ENCODE measurements around the gene ZNF853.
"Not testable (repeated sequence)": the region's sequence is repeated elsewhere in the genome, so short reads cannot be mapped to it uniquely, and the experiment has no call there.

ZNF853 gene

GRCh38 chr7:6653071-6654003, 37.9 kb downstream of the ZNF853 start:
- no peak for DNase-seq

DNA sequence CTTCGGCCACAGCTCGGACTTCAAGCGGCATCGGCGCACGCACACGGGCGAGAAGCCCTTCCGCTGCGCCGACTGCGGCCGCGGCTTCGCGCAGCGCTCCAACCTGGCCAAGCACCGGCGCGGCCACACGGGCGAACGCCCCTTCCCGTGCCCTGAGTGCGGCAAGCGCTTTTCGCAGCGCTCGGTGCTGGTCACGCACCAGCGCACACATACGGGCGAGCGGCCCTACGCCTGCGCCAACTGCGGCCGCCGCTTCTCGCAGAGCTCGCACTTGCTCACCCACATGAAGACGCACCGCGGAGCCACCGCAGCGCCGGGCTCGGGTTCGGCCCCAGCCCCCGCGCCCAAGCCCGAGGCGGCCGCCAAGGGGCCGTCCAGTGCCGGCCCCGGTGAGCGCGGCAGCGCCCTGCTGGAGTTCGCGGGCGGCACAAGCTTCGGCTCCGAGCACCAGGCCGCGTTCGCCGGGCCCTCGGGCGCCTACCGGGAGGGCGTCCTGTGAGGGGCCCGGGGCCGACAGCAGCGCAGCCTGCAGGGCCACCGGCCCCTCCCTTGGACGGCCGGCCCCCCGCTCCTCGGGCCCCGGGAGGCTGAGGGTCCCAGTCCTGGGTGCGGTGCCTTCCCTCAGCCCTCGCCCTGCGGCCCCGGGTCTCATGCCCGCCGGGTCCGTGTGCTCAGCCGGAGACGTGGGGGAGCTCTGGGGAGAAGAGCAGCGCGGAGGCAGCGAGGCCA, 38.9 kb downstream of the ZNF853 start:
- DNase-seq, result no peak

- DNase-seq, result no peak
Observed at GRCh38 chr7:6654842-6655610, 39.6 kb downstream of the ZNF853 start.

GRCh38 chr7:6655636-6656385, 40.4 kb downstream of the ZNF853 start:
- no peak for DNase-seq

DNA sequence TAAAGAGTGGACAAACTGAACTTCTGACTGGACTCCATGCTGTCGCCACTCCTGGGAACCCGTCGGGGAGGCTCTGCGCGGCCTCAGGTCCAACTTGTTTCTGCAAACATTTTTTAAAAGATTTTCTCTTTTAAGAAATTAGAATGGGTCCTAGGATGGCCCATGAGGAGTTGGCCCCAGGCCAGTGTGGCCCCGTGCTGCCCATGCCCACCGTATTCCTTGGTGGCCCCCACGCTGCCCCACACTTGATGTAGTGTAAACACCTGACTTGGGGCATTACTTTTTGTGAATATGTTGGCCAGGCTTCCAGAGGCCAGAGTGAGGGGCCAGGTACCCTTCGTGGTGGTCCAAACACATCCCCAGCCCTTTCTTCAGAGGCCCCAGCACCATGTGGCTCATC, 41.0 kb downstream of the ZNF853 start:
- DNase-seq, result no peak

GRCh38 chr7:6658618-6659345, 43.4 kb downstream of the ZNF853 start:
- no peak for DNase-seq

GRCh38 chr7:6670851-6671250, 55.4 kb downstream of the ZNF853 start:
- DNase-seq, result not testable (repeated sequence)

Data from NCI-H526 treated with DMSO at 0.1 percent for 48 hours (cell line).